ENCODE measurements around the gene SLC38A6.

Gene SLC38A6

DNA sequence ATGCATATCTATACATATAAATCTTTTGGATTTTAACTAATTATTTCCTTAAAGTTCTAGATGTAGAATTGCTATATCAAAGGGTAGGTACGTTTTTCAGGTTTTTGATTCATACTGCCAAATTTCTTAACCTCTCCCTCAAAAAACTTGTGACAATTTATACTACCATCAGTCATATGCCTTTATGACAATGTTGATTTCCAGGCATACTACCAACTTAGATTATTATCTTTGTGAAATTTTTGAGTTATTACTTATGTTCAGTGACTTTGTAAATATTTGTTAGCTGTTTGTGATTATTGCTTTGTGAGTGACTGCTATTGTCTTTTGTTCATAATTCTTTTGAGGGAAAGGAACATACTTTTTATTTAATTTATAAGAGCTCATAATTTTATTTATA lies 107.0 kb downstream of the SLC38A6 start:
- Histone ChIP-seq H3K4me3 (ENCODE audit: low read depth in 1 of 2, low read length in 2 of 2) (no peak overlapping the region), H3K9me3 (ENCODE audit: insufficient read depth, low read length, severe bottlenecking) (no peaks in the 10 kb centered on the region), H3K27me3 (ENCODE audit: insufficient read depth, low read length, poor library complexity) (no peaks in the 10 kb centered on the region), H3K9ac (ENCODE audit: low read depth, low read length) (no peak overlapping the region), H3K4me1 (ENCODE audit: insufficient read depth, low read length) (no peaks in the 10 kb centered on the region), H3K4me2 (ENCODE audit: insufficient read depth, low read length) (no peak overlapping the region), H3K79me2 (ENCODE audit: insufficient read depth, low read length) (no peaks in the 10 kb centered on the region), H4K20me1 (ENCODE audit: insufficient read depth, low read length) (no peaks in the 10 kb centered on the region), H3K36me3 (ENCODE audit: insufficient read depth, low read length) (no peaks in the 10 kb centered on the region), H3K27ac (ENCODE audit: low read length) (no peak overlapping the region), H2AFZ (ENCODE audit: low read depth, low read length) (no peak overlapping the region)
- DNase-seq, result no peak
- no peak for ATAC-seq (ENCODE audit: insufficient read depth, low read depth)
- TF ChIP-seq, protein P1, sequence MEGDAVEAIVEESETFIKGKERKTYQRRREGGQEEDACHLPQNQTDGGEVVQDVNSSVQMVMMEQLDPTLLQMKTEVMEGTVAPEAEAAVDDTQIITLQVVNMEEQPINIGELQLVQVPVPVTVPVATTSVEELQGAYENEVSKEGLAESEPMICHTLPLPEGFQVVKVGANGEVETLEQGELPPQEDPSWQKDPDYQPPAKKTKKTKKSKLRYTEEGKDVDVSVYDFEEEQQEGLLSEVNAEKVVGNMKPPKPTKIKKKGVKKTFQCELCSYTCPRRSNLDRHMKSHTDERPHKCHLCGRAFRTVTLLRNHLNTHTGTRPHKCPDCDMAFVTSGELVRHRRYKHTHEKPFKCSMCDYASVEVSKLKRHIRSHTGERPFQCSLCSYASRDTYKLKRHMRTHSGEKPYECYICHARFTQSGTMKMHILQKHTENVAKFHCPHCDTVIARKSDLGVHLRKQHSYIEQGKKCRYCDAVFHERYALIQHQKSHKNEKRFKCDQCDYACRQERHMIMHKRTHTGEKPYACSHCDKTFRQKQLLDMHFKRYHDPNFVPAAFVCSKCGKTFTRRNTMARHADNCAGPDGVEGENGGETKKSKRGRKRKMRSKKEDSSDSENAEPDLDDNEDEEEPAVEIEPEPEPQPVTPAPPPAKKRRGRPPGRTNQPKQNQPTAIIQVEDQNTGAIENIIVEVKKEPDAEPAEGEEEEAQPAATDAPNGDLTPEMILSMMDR (IDR thresholded peaks at IDR 0.05; ENCODE audit: borderline replicate concordance, extremely low read depth, low read length, poor library complexity, severe bottlenecking), result no peak
- no peak for TF ChIP-seq EZH2 (IDR thresholded peaks at IDR 0.05; ENCODE audit: borderline replicate concordance, low read depth, low read length, severe bottlenecking)

DNA sequence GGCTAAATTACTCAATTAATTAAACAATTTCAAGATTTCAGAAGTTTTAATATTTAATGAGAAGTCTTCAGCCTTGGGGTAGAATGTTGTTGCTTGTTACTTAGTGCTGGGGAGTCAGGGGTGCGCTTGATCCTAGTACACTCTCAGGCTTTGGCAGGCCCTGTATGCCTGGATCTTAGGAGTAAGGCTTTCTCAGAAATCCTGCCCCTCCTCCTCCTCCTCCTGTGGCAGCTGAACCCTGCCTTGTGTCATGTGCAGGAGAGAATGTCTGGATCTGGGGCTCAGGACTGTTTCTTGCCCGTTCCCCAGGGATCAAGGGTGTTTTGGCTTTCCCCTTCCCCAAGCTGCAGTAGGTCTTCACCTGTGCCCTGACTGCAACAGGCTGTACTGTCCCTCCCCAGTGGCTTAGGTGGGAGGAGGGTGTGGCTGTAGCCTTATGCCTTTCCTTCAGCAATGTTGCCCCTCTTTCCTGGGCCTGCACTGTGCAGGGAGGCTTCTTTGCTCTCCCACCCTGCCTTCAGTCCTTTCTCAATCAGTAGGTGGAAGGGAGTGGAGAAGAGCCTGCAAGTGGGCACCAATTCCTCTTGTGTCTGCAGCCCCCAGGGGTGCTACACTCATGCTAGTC lies 108.2 kb downstream of the SLC38A6 start:
- no peaks in the 10 kb centered on the region for H3K79me2 ChIP-seq (ENCODE audit: insufficient read depth, low read length)
- DNase-seq (no peak), ATAC-seq (ENCODE audit: insufficient read depth, low read depth) (no peak)
- no peaks in the 10 kb centered on the region for H3K4me1 ChIP-seq (ENCODE audit: insufficient read depth, low read length)
- no peak overlapping the region for H3K9ac ChIP-seq (ENCODE audit: low read depth, low read length)
- TF ChIP-seq, protein P1 (IDR thresholded peaks at IDR 0.05; ENCODE audit: borderline replicate concordance, extremely low read depth, low read length, poor library complexity, severe bottlenecking), result no peak
- TF ChIP-seq EZH2 (IDR thresholded peaks at IDR 0.05; ENCODE audit: borderline replicate concordance, low read depth, low read length, severe bottlenecking), result no peak
- no peak overlapping the region for H3K4me2 ChIP-seq (ENCODE audit: insufficient read depth, low read length)
- no peaks in the 10 kb centered on the region for H3K27me3 ChIP-seq (ENCODE audit: insufficient read depth, low read length, poor library complexity)
- H4K20me1 ChIP-seq (ENCODE audit: insufficient read depth, low read length), result no peaks in the 10 kb centered on the region
- no peaks in the 10 kb centered on the region for H3K9me3 ChIP-seq (ENCODE audit: insufficient read depth, low read length, severe bottlenecking)
- H3K36me3 ChIP-seq (ENCODE audit: insufficient read depth, low read length), result no peaks in the 10 kb centered on the region
- H3K4me3 ChIP-seq (ENCODE audit: low read depth in 1 of 2, low read length in 2 of 2), result no peak overlapping the region
- no peak overlapping the region for H2AFZ ChIP-seq (ENCODE audit: low read depth, low read length)
- no peak overlapping the region for H3K27ac ChIP-seq (ENCODE audit: low read length)

DNA sequence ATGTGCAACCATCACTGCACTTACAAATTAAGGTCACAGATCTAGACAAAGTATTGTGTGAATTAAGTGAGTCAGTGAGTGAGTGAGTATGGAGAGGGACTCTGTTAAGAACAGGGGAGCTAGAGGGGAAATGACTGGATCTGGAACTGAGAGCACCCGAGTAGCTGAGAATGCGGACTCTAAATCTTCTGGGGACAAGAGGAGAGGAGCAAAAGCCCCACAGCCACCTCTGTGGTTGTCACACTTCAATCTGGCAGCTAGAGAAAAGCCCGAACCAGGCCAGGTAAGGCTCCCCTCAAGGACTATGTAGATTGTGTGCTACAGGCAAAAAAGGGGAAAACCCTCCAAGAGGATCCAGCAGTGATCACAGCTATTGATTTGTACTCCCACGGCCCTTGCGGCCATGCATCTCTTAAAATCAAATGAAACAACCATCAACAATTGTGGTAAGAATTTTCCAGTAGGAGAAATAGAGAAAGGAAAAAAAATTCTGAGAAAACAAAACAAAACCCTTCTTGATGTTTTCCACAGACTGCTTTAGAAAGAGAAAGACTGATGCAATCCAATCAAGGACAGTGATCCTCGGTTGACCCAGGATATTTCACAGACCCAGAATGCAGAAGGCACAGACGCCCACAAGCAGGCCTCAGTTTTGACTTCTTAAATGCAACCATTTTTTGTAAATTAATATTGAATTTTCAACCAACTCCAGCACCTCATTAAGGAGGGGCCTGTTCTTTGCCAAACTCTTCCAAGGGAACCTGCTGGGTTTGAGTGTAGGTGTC lies 109.6 kb downstream of the SLC38A6 start:
- no peak overlapping the region for H3K27ac ChIP-seq (ENCODE audit: low read length)
- H3K9me3 ChIP-seq (ENCODE audit: insufficient read depth, low read length, severe bottlenecking), result no peaks in the 10 kb centered on the region
- no peaks in the 10 kb centered on the region for H3K36me3 ChIP-seq (ENCODE audit: insufficient read depth, low read length)
- no peak overlapping the region for H3K4me3 ChIP-seq (ENCODE audit: low read depth in 1 of 2, low read length in 2 of 2)
- no peak overlapping the region for H3K9ac ChIP-seq (ENCODE audit: low read depth, low read length)
- H2AFZ ChIP-seq (ENCODE audit: low read depth, low read length), result no peak overlapping the region
- DNase-seq (no peak), ATAC-seq (ENCODE audit: insufficient read depth, low read depth) (no peak)
- no peaks in the 10 kb centered on the region for H3K79me2 ChIP-seq (ENCODE audit: insufficient read depth, low read length)
- H3K4me2 ChIP-seq (ENCODE audit: insufficient read depth, low read length), result no peak overlapping the region
- H4K20me1 ChIP-seq (ENCODE audit: insufficient read depth, low read length), result no peaks in the 10 kb centered on the region
- TF ChIP-seq, protein P1 (IDR thresholded peaks at IDR 0.05; ENCODE audit: borderline replicate concordance, extremely low read depth, low read length, poor library complexity, severe bottlenecking), result no peak
- no peak for TF ChIP-seq EZH2 (IDR thresholded peaks at IDR 0.05; ENCODE audit: borderline replicate concordance, low read depth, low read length, severe bottlenecking)
- H3K4me1 ChIP-seq (ENCODE audit: insufficient read depth, low read length), result no peaks in the 10 kb centered on the region
- H3K27me3 ChIP-seq (ENCODE audit: insufficient read depth, low read length, poor library complexity), result no peaks in the 10 kb centered on the region
